Myocyte (in vitro differentiated cells): ENCODE measurements around the gene FRMPD2. TPM values are rescaled to one million over a fixed set of nuclear protein-coding genes. Genes with fewer than 3 reads are reported as not detected.
"Not testable (repeated sequence)": the region's sequence is repeated elsewhere in the genome, so short reads cannot be mapped to it uniquely, and the experiment has no call there.

Experiments
- DNase-seq: peaks from one replicate; pipeline ENCODE4 v3.0.0-alpha.2; 2012; ENCODE audit warnings: low read depth
- total RNA-seq: library from RNA; depleted of rRNA; stranded (reverse); fragments of >200 nt; gene quantifications from 2 replicates; pipeline ENCODE4 v1.2.3, GENCODE V29; 2014

The FRMPD2 gene
- total RNA-seq, 1 donor from 2014 or later, result not detected

DNA sequence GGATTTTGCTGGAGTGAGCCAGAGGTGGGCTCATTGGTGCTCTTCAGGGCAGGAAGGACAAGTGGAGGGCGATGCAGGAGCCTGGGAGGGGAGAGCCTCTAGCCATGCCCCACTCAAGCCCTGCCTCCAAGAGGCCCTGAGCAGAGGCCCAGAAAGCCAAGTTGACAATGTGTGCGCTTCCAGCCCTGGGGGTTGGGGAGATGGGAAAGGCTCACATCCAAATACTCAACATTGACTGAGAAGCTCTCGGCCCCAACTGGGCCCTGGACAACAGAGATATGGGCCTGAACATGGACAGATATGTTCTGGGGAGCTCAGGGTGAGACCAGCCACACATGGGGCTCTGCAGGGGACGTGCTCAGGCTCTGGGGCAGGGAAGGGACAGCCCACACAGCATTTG, 39.0 kb downstream of the FRMPD2 start:
- no peak for DNase-seq

GRCh38 chr10:48234787-48235186, 39.7 kb downstream of the FRMPD2 start:
- DNase-seq, result no peak

DNA sequence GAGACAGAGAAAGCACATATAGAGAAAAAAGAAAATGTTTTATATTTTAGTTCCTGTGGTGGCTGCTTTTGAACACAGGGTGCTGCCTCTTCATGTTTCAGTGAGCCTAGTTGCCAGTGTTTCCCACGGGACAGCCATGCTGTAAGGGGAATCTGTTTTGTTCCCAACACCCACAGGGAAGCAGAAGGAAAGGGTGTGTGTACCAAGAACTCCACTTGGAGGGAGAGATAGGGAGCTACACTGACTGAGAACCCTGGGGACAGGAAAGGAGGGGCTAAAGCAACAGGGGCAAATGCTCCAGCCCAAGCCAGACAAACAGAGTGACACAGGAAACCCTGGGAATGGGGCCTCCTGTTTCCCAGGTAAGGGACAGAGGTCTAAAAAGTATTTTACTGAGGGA, 40.2 kb downstream of the FRMPD2 start:
- DNase-seq, result no peak

GRCh38 chr10:48233559-48234005, 40.9 kb downstream of the FRMPD2 start:
- no peak for DNase-seq

DNA sequence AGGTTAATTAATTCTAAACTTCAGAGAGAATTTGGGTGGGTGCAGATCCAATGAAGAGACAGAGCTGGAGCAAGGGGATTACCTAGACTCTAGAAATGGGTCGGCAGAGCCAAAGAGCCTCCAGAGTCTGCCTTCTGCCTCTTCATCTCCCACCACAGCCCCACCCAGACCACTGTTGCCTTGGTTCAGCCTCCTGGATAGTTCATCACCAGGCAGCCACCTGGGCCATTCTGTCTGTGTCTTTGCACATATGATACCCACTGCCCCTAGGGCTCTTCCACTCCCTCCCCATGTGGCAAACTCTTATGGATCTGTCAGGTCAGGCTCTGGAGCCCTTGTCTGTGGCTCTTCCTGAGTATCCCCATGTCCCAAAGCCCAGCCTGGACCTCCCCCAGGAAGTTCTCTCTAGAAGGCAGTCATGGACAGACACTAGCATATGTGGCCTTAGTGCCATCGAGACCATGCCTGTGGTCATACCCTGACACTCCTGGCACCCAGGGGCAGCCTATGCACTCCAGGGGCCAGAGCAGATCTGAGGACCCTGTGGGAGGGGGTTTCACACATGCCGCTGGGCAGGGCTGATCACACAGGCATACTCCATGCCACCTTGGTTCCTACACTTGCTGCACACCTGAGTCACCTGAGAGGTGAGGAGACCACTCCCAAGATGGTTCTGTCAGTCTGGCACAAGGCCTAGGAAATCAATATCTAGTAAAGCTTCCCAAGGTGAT, 41.6 kb downstream of the FRMPD2 start:
- DNase-seq, result no peak

GRCh38 chr10:48231699-48232315, 42.7 kb downstream of the FRMPD2 start:
- no peak for DNase-seq

DNA sequence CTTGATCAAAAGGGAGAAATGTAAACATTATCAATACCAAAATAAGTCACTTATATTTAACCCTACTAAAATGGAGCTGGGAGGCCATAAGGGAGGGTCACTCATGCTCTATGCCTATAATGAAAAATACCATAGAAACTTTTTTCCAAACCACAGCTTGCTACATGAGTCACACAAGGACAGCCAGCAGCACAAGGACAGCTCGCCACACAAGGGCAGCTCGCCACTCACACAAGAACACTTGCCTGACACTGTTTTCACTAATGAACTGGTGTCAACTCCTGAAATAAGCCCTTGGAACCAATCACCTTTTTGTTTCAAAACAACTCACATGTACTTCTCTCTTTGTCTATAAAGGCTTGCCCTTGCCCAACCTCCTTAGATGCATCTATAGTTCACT, 43.3 kb downstream of the FRMPD2 start:
- DNase-seq, result no peak

GRCh38 chr10:48227213-48227612, 47.3 kb downstream of the FRMPD2 start:
- peak; percentile 7 for DNase-seq

GRCh38 chr10:48224979-48225560, 49.4 kb downstream of the FRMPD2 start:
- peak; percentile 11 for DNase-seq

GRCh38 chr10:48224296-48224695, 50.2 kb downstream of the FRMPD2 start:
- no peak for DNase-seq

GRCh38 chr10:48221814-48222213, 52.7 kb downstream of the FRMPD2 start:
- no peak for DNase-seq

DNA sequence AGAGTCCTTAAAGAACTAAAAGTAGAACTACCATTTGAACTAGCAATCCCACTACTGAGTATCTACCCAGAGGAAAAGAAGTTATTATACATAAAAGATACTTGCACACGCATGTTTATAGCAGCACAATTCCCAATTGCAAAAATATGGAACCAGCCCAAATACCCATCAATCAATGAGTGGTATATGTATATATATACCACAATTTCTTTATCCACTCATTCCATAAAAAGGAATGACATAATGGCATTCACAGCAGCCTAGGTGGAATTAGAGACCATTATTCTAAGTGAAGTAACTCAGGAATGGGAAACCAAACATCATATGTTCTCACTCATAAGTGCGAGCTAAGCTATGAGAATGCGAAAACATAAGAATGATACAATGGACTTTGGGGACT, 53.5 kb downstream of the FRMPD2 start:
- not testable (repeated sequence) for DNase-seq

- DNase-seq, result no peak
These were observed 55.3 kb downstream of the FRMPD2 start for GRCh38 chr10:48219194-48219593.

DNA sequence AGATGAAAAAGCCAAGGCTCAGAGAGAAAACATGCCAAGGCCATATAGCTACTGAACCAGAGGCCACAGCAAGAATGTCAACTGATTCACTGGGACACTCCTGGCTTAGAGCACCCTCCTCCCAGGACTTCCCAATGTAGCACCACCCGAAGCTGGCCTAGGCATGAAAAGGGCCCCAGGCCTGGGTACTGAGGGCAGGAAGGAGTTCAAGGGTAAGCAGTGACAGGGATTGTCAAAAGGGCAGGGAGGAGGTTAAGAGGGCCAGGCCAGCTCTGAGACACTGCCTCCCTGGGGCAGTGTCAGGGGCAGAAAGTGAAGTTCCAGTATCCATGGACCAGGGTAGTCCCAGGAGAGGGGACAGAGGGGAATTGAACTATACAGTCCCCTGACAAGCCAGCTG, 57.8 kb downstream of the FRMPD2 start:
- DNase-seq, result no peak

DNA sequence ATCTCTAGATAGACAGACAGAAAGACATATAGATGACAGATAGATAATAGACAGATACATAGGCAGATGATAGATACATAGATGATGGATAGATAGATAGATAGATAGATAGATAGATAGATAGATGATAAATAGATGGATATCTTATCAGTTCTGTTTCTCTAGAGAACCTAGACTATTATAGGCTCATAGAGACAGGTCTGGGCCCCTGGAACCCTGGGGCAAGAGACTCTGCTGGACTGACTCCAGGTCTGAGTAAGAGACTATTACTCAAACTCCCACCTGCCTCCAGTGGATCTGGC, 58.3 kb downstream of the FRMPD2 start:
- no peak for DNase-seq

DNA sequence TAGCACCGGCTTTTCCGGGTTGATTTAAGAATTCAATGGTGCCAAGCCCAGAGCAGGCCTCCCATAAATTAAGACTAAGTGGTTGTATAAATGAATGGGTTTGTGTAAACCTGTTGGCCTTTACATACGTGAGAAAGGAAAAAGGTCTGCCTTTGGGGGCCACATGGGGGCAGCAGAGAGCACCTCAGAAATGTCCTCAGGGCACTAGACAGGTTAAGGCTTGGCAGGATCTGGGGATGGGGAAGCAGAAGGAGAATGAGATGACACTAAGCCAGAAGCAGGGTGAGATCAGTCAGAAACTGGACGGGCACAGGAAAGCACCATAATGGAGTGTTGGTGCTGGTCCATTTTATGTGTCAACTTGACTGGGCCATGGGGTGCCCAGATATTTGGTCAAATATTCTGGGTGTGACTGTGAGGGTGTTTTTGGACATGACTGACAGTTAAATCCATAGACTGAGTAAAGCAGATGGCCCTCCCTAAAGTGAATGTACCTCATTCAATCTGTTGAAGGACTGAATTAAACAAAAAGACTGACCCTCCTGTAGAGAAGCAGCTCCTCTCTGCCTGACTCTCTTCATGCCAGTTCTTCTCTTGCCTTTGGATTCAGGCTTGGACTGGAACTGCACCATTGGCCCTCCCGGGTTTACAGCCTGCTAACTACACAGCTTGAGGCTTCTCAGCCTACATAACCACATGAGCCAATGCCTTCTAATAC, 58.9 kb downstream of the FRMPD2 start:
- peak; percentile 44 for DNase-seq

DNA sequence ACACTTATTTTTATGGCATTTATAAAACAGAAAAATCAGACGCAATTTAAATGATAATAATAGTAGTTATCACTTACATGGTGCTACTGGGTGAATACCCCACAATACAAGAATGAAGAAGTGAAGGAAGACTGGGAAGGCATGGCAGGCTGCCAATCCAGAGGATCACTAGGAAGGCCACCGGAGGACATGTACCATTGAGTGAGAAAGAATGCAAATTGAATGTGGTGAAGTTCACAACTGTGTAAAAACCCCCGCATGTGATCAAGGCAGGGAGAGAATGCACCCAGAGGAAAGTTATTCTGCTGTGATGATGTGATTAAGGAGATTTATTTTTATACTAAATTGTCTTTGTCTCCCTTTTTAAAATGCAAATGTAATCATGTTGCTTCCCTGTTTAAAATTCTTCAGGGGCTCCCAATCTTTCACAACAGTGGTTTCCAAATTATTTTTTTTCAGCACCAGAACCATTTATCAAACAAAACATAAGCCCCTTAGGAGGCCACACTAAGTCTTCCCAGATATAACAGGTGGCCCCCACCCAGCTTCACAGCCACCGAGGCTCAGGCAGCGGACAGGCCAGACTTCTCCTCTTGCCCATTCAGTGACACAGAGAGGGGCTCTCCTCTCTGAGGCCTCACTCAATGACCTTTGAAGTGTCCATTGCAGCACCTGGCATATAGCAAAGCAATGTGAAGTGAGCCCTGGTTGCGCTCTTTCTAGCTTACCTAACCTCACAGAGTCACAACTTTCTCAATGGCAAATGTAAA, 59.6 kb downstream of the FRMPD2 start:
- DNase-seq, result no peak

- no peak for DNase-seq
These were observed 61.4 kb downstream of the FRMPD2 start for GRCh38 chr10:48213047-48213446.

DNA sequence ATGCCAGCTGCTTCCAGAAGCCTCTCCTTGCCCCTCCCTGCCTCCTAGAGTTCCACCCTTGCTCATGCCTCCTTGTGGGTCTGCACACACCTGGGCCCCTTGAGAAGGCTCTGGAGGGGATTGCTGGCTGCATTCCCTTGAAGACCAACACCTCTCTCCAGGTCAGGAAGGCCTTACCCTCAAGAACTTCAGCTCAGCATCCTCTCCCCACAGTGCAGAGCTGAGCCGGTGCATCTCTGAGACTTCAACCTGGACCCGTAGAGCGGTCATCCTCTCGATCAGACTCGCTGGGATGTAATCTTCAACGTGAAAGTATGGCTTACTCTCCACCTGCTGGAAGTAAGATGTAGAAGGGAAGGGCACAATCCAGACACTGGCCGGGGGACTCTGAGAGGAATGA, 62.7 kb downstream of the FRMPD2 start:
- no peak for DNase-seq

DNA sequence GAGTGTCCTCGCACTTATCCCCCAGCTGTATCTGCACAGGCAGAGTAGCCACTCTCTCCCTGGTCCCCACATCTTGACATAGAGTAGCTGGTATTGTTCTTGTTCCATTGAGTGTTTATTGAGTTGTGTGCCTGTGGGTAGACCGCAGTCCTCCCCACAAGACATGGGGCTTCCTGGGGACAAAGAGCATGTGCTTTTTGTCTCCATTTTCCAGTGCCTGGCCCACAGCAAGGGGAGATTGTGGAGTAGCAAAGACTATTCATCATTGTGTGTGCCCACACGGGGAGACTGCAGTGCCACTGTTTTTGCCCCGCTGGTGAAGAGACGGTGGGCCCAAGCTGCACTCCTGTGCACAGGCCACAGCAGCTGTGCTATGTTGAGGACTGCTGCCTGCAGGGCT, 63.5 kb downstream of the FRMPD2 start:
- DNase-seq, result no peak

- DNase-seq, result no peak
These were observed 64.1 kb downstream of the FRMPD2 start for GRCh38 chr10:48210391-48210790.
